WI38 (cell line): ENCODE data around the gene BMI1.

Experiments
- H3K4me3 ChIP-seq: 2 replicates; pipeline ENCODE4 v1.5.1; 2011; ENCODE audit warnings: low read depth, mild to moderate bottlenecking, control low read depth, low read length
- TF ChIP-seq, protein P1 (sequence below): IDR thresholded peaks from 2 replicates; pipeline ENCODE4 v1.5.1; 2012; ENCODE audit warnings: low read depth, mild to moderate bottlenecking, control low read depth, low read length

Gene BMI1

DNA sequence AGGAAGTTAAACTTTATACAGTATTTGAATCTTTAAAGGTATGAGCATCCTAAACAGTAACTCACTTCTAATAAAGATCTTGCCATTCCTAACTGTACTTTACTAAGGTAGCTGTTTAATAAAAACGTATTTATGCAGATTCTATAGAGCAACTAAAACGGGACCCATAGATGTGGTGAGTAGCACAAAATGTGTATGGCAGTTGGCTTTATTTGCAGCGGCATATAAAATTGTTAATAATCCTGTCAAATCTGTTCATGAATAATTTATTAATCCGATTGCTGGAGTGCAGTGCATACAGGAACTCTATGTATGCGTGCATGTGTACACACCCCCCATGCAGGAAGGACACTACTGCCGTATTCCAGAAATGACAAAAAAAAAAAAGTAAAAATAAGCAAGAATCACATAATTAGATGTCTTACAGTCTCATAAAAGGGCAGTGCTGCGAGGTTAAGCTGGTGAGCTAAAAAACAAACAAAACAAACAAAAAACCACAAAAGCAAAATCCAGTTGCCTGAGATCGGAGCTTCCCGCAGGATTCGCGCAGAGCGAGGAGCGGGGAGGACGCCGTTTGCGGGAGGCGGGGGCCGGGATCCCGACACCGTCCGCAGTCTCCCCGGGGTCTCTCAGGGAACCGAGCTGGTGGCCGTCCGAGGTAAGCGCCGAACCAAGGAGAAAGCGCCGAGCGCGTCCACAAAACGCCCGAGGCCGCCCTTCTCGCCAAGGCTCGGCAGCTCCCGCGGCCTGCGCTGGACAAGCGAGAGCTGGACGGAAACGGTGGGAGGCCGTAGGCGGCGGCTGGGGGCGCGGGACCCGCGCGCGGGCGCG lies 5.2 kb upstream of the BMI1 start:
- H3K4me3 ChIP-seq, result peak overlapping the region; percentile 82
- TF ChIP-seq, protein P1, sequence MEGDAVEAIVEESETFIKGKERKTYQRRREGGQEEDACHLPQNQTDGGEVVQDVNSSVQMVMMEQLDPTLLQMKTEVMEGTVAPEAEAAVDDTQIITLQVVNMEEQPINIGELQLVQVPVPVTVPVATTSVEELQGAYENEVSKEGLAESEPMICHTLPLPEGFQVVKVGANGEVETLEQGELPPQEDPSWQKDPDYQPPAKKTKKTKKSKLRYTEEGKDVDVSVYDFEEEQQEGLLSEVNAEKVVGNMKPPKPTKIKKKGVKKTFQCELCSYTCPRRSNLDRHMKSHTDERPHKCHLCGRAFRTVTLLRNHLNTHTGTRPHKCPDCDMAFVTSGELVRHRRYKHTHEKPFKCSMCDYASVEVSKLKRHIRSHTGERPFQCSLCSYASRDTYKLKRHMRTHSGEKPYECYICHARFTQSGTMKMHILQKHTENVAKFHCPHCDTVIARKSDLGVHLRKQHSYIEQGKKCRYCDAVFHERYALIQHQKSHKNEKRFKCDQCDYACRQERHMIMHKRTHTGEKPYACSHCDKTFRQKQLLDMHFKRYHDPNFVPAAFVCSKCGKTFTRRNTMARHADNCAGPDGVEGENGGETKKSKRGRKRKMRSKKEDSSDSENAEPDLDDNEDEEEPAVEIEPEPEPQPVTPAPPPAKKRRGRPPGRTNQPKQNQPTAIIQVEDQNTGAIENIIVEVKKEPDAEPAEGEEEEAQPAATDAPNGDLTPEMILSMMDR, result no peak

DNA sequence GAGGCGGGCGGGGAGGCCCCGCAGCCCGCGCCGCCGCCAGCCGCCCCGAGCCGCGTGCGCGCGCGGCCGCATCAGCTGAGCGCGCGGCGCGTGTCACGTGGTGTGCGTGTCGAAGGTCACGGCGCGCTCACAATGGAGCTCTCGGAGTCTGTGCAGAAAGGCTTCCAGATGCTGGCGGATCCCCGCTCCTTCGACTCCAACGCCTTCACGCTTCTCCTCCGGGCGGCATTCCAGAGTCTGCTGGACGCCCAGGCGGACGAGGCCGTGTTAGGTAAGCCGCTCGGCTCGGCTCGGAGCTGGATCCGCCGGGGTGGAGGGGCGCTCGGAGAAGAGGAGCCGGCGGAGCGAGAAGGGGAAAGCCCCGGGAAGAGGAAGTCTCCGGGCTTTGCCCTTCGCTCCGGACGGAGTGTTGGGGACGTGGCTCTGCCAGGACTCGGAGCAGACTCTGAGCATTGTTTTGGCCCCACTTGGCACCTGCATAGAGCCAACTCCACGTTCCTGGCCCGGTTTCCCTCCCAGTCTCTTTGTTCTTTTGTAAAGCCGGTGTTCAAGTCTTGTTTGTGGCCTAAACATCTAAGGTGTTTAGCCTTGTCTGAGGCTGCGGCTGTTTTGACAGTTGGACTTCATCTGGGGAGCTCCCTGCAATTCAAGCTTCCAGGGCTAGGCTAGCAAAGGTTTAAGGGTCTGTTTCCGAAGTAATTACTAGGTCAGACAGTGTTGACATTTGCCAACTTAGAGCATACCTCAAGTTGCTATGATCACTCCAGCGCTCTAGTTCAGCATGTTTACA lies 4.4 kb upstream of the BMI1 start, which contains the start of gene COMMD3:
Gene COMMD3, plus strand, starts transcription at position 103 of the 790 bp plus-strand sequence. Its CDS starts 30 bp downstream, at position 133.
- peak within 1 kb of the TSS; percentile 82 for H3K4me3 ChIP-seq
- TF ChIP-seq, protein P1, result no peak

DNA sequence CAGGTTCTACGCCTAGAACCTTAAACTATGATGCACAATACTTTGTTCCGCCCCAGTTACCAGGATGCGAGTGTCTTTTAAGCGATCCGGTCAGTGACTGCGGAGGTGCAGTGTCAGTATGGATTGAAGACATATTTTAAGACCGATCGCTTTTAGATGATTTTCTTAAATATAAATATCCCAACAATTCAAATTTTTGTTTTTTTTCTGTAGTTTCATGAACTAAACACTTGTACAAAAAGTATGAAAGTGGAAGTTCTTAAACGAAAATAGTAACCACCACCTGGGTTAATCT lies 3.9 kb upstream of the BMI1 start:
- peak overlapping the region; percentile 82 for H3K4me3 ChIP-seq
- TF ChIP-seq, protein P1, result no peak

DNA sequence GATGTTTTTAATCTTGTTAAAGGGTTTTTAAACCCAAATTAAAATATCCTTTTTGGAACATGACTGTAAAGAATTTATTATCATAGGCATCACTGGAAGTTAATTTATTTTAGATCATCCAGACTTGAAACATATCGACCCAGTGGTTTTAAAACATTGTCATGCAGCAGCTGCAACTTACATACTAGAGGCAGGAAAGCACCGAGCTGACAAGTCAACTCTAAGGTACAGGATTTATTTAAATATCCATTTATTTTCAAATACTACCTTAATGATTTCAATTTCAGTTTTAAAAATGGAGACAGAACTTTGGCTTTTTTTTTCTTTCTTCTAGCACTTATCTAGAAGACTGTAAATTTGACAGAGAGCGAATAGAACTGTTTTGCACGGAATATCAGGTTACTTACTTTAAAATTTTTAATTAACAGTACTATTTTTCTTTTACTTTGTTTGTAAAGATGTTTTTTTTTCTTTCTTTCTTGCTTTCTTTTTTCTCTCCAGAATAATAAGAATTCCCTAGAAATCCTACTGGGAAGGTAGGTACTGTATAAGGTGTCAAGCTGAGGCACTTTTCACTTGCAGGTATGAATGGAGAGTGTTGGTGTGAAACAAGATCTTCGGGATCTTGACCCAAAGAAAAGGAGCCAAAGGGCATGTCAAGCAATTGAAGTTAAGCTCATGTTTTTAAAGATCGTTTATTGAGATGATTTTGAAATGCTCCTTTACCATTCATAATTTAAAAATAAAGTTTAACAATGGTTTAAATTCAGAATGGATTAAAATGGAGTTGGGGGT lies 2.9 kb upstream of the BMI1 start:
- no peak overlapping the region for H3K4me3 ChIP-seq
- TF ChIP-seq, protein P1, result no peak

DNA sequence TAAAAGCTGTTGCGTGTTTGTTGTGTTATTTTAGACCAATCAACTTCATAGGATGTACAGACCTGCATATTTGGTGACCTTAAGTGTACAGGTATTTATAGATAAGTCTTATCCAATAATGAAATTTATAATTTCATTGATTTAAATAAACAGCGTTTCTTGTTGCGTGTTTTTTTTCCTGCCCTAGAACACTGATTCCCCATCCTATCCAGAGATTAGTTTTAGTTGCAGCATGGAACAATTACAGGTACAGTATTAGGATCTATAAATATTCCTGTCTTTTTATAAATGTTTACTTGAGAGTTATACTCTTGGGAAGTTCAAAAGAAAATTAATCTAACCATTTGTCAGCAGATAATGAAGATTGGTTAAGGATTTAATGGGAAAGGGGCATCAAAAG lies 2.1 kb upstream of the BMI1 start:
- no peak overlapping the region for H3K4me3 ChIP-seq
- TF ChIP-seq, protein P1, result no peak

DNA sequence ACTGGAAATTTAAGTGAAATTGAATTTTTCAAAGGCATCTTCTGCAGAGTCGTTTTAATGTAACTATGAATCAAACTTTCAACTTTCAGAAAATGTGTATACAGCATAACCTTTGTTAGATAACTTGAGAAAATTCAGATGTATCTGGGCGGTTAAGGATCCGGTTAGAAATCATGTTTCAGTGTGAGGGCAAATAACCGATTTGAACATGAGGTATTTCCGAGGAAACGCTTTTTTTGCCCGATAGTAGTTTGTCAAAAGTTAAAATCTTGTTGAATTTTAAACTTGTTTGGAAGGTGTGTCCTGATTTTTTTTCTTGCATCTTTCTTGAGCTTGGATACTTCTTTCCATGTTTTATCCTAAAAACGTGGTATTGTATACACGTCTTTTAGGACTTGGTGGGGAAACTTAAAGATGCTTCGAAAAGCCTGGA lies 1.3 kb upstream of the BMI1 start:
- TF ChIP-seq, protein P1, result no peak
- H3K4me3 ChIP-seq, result no peak overlapping the region
